NCI-H146 treated with DMSO at 0.1 percent for 48 hours (cell line): Measurements from ENCODE around the gene NEK9.
A peak's percentile ranks its signal among the peaks of the same experiment; 100 is the strongest.

Source experiments
- DNase-seq: peaks from one replicate; lab custom pipeline; 2025; ENCODE audit not compliant: unreplicated experiment; lab: John Stamatoyannopoulos, UW

NEK9 gene

DNA sequence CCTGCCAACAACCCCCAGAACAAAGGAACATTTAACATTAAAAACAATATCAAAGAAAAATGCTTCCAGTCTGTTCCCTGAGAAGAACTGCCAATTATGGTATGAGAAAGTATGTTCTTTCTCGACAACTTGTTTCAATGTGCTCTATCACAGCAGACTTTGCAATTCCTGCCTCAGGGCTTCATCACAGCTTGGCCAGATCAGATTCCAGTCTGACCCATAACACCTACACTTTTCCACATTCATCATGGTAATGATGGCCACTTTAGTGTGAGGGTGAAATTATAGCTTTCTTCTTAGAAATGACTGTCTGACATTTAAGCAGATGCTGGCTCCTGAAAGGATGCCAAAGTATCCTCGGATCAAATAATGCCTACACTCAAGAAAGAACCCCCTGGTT is 17.0 kb downstream of the NEK9 start:
- no peak for DNase-seq

DNA sequence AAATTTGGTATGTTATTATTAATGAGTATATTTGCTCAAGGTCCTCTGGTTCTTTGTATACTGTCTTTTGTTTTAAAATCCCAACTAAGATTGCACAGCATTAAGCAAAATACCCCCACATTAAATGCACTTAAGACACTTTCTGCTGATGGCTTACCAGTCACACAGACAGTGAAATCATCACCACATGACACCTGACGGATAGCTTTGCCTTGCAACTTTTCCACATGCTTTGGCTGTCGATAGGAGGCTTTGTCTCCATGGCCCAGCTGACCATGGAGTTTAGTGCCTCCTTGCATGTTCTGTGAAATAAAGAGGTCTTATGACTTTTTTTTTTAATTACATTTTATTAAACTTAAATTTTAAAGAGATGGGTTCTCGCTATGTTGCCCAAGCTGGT is 19.7 kb downstream of the NEK9 start:
- DNase-seq, result no peak

DNA sequence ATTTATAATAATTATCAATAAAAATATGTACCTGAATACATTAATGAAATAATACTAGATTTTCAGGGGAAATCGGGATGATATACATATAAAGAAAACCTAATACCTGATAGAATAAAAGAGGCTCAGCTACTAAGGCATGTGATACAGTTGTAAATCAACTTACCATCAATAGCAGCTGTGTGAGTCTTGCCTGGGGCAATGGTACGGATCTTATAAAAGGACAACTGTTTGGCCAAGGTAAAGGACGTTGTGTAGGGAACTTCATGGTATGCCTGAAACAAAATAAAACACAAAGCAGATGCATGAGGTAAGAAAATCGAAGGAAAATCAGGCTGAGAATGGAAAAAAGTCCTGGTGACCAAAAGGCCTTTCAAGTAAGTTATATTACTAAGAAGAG is 25.4 kb downstream of the NEK9 start:
- DNase-seq, result peak; percentile 20

DNA sequence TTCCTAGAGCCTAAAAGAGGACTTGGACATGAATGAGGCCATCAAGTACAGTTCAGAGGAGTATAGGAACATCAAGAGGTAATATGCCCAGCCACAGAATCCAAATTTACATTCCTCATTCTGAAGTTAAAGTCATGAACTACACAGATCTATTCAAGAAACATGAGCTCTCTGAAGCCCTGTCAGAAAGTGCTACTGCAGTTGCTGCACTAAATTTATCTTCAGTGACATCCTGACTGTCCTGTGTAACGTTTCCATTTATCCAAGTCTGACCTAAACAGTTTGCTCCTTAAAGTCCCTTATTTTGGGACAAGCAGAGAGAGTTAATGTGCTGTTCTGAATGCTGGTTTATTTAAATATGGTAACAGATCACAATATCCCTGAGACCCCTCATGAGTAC is 28.2 kb downstream of the NEK9 start:
- DNase-seq, result no peak

DNA sequence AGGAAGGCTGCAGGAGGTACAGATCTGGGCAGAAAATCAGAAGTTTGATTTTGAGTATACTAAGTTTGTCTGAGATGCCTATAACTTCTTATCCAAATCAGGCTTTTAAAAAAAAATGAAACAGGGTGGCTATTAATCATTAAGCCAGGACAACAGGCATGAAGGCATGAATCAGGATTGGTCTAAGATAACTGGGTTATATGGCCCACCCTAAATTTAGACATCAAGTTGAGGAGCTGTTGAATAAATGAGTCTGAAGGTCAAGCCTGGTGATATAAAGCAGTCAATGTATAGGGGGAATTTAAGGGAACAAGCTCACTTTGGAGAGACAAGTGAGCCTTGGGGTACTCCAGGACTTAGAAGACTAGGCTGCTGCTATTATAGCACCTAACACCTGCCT is 28.6 kb downstream of the NEK9 start:
- DNase-seq, result no peak

DNA sequence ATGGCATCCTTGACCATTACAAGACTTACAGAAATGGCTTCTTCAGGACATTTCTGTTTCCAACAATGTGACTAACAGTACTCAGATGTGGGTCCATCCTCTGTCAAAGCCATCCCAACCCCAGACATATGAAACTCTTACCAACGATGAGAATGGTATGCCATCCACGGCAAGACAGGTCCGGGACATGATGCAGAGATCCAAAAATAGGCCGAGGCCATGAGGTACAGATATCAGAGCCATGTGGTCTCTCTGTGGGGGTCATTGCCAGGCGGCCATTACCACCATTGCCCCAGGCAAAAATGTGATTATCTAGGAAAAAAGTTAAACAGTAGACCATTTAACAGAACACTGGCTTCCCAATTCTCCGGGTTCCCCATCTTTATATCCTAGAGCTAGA is 29.9 kb downstream of the NEK9 start:
- DNase-seq, result no peak

DNA sequence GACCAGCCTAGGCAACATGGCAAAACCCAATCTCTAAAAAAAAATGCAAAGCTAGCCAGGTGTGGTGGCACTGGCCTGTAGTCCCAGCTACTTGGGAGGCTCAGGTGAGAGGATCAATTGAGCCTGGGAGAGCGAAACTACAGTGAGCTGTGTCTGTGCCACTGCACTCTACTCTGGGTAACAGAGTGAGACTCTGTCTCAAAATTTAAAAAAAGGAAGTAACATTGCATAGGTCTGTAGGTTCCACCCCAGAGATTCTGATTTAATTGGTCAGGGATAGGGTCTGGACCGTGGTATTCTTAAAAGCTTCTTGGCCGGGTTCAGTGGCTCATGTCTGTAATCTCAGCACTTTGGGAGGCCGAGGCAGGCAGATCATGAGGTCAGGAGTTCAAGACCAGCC is 31.2 kb downstream of the NEK9 start:
- DNase-seq, result no peak

DNA sequence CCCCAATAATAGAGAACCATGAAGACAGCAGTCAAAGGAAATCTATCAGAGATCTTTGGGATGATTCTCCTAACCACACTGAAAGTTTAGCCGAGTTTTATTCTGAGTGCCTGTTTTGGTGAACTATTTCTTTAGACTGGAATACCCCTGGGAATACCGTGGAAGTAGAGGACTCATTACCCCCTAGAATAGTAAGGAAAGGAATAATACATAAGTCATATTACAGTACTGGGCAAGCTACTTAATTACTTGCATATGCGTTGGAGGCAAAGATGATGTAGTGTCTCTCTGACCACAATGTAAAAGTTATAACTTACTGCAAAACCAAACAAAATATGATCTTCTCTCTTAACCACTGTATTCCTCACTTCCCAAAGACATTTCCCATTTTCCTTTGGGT is 32.0 kb downstream of the NEK9 start:
- no peak for DNase-seq

DNA sequence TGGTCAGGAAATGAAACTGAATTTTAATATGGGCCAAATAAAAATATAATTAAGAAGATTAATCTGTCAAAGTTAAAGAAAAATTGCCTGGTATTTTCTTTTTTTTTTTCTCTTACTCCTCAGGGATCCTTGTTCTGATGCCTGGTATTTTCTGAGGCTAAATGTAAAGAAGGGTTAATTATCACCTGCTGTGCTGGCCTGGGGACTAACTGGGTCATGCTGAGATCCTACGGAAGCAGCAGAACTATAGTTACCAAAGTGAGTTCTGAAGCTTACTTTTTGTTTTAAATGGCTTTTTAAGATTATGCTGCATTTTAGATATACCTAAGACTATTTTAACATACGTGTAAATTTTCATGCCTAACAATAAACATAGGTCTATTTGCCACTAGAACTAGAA is 34.1 kb downstream of the NEK9 start:
- DNase-seq, result no peak

DNA sequence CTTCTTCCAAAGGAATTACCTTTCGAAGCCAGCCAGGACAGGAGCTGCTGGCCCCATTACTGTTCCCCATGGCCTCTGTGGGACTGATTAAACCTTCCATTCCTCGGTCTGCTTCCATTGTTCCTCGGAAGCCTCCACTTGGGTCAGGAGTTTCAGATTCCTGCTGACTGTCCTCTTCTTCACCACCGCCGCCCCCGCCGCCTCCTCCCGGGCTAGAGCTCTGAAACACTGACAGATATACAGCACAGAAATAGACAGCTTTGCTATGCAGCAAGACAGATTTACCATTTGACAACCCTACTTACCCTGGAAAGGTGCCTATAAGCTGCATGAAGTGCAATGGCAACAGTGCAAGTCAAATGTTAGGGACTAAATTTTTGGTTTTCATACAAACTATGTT is 35.6 kb downstream of the NEK9 start:
- no peak for DNase-seq

DNA sequence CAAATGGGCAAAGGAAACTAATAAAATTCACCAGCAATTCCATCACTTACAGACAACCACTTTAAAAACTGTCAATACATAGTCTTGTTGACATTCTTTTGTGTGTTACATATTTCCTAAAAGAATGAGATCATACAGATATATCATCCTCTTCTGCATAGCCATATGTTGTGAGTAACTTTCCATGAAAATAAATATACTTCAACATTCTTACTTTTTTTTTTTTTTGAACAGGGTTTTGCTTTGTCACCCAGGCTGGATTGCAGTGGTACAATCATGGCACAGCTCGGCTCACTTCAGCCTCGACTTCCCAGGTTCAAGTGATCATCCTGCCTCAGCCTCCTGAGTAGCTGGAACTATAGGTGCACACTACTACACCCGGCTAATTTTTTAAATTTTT is 36.5 kb downstream of the NEK9 start:
- DNase-seq, result no peak

DNA sequence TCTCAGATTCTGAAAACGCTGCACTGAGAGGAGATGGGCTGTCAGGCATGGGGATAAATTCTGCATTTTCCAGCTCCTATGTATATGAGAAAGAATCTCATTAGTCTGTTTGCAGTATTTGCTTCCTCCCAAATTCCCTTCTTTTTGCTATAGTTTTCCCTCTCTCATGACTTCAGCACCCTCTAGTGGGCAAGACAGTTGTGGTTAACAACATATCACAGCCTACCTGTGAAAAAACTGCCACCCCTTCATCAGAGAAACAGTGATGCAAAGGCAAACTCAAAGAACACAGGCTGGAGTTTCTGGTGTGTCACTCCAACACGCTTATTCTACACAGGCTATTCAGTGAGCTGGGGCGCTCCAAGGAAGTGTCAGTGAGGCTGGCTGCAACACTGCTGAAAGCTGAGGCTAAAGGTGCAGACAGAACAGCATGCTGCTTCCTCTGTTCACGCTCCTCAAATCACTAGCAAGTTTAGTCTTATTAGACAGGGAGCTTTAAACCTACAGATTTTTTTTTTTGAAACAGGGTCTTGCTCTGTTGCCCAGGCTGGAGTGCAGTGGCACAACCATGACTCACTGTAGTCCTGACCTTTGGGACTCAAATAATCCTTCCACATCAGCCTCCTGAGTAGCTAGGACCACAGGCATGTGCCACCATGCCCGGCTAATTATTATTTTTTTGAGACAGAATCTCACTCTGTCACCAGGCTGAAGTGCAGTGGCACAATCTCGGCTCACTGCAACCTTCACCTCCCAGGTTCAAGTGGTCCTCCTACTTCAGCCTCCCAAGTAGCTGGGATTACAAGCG is 38.1 kb downstream of the NEK9 start:
- peak; percentile 6 for DNase-seq

DNA sequence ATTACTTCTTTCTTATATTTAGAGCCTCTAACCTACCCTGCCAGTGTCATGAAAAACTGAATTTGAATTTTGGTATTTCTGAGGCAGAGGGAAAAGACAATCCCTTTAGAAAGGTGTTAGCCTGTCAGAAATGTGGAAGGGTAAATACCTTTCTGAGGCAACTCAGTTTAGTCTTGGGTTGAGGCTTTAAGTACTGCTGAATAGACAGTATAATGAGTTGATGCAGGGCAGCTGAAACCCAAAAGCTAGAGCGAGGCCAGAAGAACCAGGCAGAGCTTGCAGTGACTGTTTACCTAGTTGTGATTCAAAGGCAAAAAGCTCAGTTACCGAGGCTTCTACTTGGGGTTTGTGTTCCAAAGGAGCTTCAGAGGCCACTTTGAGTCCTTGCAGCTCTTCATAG is 38.7 kb downstream of the NEK9 start:
- DNase-seq, result no peak

DNA sequence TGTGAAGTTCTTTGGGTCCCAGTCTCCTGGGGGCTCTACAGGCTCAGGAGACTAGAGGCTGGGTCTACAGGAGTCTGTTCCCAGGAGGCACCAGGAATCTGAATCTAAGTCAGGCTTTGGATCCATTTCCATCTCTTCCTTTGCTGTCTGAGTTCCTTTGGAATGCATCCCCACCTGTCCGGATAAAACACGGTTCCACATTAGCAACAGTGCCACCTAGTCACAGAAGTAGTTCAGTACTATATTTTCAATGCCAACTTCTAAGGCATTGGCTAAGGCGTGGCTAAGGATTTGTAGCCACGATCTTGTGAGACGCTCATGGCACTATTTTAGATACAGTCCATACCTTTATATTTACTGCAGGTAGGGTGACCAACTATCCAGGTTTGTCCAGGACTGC is 42.3 kb downstream of the NEK9 start:
- DNase-seq, result no peak

DNA sequence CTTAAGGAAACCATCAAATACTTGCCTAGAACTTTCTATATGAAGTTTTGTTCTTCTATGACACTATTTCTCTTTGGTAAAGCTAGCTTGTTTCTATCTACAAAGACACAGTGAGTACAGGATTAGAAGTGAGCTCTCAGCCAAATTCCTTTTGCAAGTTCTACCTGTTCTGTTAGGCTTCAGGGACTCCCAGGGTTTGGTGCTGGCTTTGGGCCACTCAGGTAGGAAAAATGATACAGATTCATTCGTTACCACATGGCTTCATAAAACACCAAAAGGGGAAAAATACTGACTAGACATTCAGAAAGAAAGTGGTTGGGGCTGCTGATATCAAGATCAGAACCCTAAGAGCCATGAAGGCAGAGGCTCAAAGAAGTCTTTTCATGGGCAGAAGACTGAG is 43.6 kb downstream of the NEK9 start:
- DNase-seq, result no peak

DNA sequence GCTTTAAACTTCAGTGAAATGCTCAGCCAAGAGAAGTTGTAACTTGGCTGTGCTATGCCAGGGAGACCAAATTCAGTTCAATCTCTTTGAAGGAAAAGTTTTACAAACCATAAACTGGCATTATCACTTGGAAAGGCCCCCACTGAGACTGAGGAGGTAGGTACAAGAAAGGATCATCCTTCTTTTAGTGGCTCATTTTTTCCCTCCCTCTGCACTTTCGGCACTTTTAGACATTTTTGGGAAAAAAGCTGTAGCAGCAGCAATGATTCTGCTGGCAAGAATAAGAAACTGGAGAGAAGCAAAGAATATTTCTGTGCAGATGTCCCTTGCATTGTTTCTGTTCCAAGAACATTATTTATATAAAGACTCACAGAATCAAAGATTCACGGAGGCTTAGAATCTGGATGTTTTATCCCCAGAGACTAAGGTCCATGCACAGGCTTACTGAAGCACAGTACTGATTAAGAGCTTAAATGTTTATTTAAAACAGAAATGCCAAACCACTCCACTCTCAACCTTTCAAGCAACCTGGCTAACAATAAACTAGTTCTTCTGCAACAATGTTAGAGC is 45.1 kb downstream of the NEK9 start:
- DNase-seq, result no peak

DNA sequence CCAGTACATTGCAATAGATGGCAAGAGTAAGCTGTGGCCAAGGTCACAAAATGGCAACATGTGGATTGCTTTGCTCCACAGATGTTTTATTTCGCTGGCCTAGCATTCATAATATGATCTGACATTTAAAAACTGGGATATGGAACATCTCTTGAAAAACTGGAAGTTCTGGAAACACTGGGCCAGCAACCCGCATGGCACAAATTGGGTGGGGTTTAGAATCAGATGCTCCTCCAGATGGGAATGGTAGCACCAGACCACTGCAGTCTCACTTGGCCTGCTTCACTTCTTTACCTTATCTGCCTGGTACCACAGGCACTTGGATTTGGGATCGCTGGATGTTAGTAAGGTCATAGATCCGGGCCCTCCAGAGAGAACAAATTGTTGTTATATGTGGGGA is 47.3 kb downstream of the NEK9 start:
- DNase-seq, result no peak

DNA sequence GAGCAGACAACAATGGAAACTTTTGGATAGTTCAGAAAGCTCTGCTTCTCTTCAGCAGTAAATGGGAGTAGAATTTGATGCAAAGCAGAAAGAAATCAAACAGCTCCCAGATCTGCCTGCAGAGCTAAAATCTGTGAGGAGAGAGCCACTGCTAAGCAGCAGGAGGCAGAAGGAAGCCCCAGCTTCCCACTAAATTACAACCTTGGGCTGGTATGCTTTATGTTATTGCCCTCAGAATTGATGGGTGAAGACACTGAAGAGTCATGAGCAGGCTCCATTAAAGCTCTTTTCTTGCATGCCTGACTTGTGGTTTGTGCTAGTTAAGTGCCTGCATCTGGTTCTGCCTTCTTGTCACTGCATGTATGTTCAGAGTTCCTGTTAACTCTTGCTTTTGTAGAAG is 49.1 kb downstream of the NEK9 start:
- DNase-seq, result no peak

DNA sequence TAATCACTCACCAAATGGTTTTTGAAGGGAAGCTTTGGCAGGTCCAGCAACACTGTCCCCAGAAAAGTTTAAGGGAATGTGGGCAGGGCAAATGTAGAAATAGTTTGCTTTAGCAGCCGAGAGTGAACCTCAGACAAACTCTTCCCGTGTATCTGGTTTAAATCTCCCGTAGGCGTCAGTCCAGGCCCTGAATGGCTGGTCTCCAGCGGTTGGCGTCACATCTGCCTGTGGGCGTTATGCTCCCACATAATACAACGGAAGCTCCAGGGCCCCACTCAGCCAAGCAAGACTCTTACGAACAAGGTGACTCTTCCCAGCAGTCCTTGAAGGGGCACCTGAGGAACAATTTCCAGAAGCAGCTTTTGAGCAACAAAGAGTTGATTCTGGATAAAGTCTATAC is 56.5 kb downstream of the NEK9 start:
- DNase-seq, result no peak

DNA sequence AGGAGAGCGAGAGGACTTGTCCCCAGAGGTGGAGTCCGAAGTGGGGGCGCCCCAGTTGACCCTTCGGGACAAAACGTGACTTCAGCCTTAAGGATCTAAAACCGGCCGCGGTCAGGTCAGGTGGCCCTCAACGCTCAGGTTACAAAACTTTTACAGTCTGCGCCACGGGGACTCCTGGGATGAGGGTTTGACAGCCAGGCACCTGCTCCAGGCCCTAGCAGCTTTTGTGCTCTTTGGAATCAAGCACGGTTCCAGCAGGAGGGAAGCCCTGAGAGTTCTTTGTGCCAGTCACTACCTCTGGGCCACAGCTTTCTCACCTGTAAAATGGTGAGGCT is 57.1 kb downstream of the NEK9 start:
- DNase-seq, result no peak

DNA sequence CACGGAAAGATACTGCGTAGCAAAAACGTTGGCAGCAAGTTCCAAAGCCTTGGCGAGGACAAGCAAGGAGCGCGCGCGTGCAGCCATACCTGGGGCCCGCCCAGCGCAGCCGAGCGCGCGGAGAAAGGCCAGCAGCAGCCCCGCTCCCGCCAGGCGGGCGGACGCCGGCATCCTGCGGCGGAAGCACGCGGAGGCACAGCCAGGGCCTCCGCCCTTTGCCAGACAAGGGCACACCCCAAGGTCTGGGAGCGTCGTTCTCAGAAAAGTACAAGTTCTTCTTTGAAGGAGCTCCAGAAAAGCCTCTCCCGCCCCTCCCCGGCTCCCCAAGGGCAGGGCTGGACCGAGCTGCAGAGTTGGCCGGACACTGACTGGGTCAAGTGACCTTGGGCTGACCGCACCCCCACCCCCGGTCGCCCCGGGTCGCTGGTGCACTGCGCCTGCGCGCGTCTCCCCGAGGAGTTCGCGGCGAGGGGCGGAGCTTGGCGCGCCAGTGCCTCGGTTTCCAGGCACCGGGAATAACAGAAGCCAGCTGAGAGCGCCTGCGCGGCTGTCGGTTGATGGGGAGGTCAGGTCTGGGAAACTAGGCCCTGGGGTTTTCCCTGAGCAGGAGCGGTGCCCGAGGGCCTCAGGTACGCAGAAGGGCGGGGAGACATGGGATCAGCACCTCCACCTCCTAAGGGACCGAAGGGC is 57.6 kb downstream of the NEK9 start, which contains the start of gene ZC2HC1C:
Gene ZC2HC1C, plus strand, starts transcription at position 521 of the 690 bp plus-strand sequence. CDS start 933 bp downstream, outside the sequence.
- peak; percentile 72 for DNase-seq

DNA sequence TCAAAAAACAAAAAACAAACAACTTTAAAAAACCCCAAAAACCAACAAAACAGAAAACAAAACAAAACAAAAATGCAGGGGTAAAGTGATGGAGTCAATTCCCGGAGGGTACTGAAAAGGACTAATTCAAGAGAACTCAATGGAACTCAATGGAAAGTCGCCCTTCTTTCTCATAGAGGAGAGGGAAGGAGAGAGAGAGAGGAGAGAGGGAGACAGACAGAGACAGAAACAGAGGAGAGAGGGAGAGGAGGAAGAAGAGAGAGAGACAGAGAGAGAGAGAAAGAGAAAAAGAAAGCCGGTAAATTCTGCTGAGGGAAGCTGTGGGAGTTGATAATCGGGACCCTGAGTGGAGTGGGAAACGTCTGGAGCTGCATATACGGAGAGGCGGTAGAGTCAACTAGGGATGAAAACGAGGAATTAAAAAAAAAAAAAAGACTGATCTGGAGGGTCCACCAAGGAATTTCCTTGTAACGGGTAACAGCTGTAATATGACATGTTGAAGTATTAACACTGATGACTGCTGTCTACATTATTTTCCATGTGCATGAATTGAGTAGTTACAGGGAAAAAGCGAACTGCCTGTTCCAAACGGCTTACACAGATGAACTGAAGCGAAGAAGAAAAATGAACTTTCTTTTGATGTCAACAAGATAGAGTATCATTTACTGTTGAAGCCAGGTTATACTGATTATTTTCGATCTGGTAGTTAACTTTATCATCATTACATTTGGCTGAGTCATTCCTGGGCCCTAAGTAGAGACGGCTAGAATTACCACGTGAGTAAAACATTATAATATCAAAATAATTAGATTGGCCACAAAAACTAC is 58.3 kb downstream of the NEK9 start:
- no peak for DNase-seq
